ENCODE data around the gene CHRM3. TPM values are rescaled to one million over a fixed set of nuclear protein-coding genes. Genes with fewer than 3 reads are reported as not detected.

Gene CHRM3
- total and polyA plus RNA-seq, 2 donors from 2014 or later: 1.4 to 2.9 TPM

- Histone ChIP-seq H3K27ac (ENCODE audit: low read depth in 2 of 2, low read length in 2 of 2) (no peak overlapping the region), H3K27me3 (ENCODE audit: control insufficient read depth, insufficient read depth, low read length) (peaks cover 15% of the 10 kb centered on the region), H3K9me3 (ENCODE audit: control insufficient read depth in 2 of 3, insufficient read depth in 1 of 3, low read length in 3 of 3) (no peaks in the 10 kb centered on the region), H3K4me1 (ENCODE audit: control insufficient read depth in 2 of 3, insufficient read depth in 2 of 3, low read depth in 1 of 3, low read length in 3 of 3) (peaks cover 0 to 3% (median 0%) of the 10 kb centered on the region in 3 donors), H3K9ac (ENCODE audit: low read length in 3 of 3) (no peak overlapping the region), H3K4me3 (ENCODE audit: low read length in 3 of 3) (peak overlapping the region; percentile 14 to 57 (median 50)), H3K36me3 (ENCODE audit: control insufficient read depth in 2 of 3, insufficient read depth in 3 of 3, low read length in 3 of 3) (no peaks in the 10 kb centered on the region)
- no peak for TF ChIP-seq CTCF (IDR thresholded peaks at IDR 0.05; ENCODE audit: borderline replicate concordance, extremely low read depth, insufficient read depth)
- intact Hi-C loops (cut with DNase I): no loop called here
- FAIRE-seq (no peak), DNase-seq (no peak)
Observed at GRCh38 chr1:239388578-239388977, 2.2 kb downstream of the CHRM3 start.

DNA sequence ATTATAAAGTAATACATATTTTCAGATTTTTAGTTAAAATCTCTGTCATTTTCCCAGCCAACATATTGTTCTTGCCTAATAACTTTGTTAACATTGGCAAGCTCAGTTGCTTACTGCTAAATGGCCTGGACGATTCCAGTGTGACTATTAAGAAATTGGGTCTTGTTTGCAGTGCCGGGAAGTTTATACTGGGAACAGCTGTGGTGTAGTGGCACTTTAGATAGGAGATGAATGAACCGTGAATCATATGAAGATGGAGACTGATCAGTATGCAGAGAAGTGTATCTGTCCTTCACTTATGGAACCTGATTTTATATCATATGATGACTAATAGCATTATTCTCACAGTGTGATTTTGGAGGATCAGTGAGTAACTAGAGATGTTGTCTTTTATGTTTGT lies 3.3 kb downstream of the CHRM3 start:
- no peak overlapping the region for H3K9ac ChIP-seq (ENCODE audit: low read length in 3 of 3)
- DNase-seq: no peak
- peaks cover 0 to 3% (median 0%) of the 10 kb centered on the region in 3 donors for H3K4me1 ChIP-seq (ENCODE audit: control insufficient read depth in 2 of 3, insufficient read depth in 2 of 3, low read depth in 1 of 3, low read length in 3 of 3)
- H3K9me3 ChIP-seq (ENCODE audit: control insufficient read depth in 2 of 3, insufficient read depth in 1 of 3, low read length in 3 of 3): no peaks in the 10 kb centered on the region
- H3K27ac ChIP-seq (ENCODE audit: low read depth in 2 of 2, low read length in 2 of 2): no peak overlapping the region
- H3K36me3 ChIP-seq (ENCODE audit: control insufficient read depth in 2 of 3, insufficient read depth in 3 of 3, low read length in 3 of 3): no peaks in the 10 kb centered on the region
- intact Hi-C loops (cut with DNase I): no loop called here
- H3K4me3 ChIP-seq (ENCODE audit: low read length in 3 of 3): no peak overlapping the region
- no peak for FAIRE-seq
- H3K27me3 ChIP-seq (ENCODE audit: control insufficient read depth, insufficient read depth, low read length): peaks cover 14% of the 10 kb centered on the region
- no peak for TF ChIP-seq CTCF (IDR thresholded peaks at IDR 0.05; ENCODE audit: borderline replicate concordance, extremely low read depth, insufficient read depth)

- DNase-seq: peak in 1 of 5 donors; percentile 19
- no peak for FAIRE-seq
- intact Hi-C loops (cut with DNase I): no loop called here
- Histone ChIP-seq H3K27ac (ENCODE audit: low read depth in 2 of 2, low read length in 2 of 2) (no peak overlapping the region), H3K4me3 (ENCODE audit: low read length in 3 of 3) (no peak overlapping the region), H3K27me3 (ENCODE audit: control insufficient read depth, insufficient read depth, low read length) (peaks cover 8% of the 10 kb centered on the region), H3K9me3 (ENCODE audit: control insufficient read depth in 2 of 3, insufficient read depth in 1 of 3, low read length in 3 of 3) (no peaks in the 10 kb centered on the region), H3K36me3 (ENCODE audit: control insufficient read depth in 2 of 3, insufficient read depth in 3 of 3, low read length in 3 of 3) (no peaks in the 10 kb centered on the region), H3K9ac (ENCODE audit: low read length in 3 of 3) (no peak overlapping the region), H3K4me1 (ENCODE audit: control insufficient read depth in 2 of 3, insufficient read depth in 2 of 3, low read depth in 1 of 3, low read length in 3 of 3) (peaks cover 0 to under 1% (median 0%) of the 10 kb centered on the region in 3 donors)
- TF ChIP-seq CTCF (IDR thresholded peaks at IDR 0.05; ENCODE audit: borderline replicate concordance, extremely low read depth, insufficient read depth): no peak
Observed at GRCh38 chr1:239392271-239392670, 5.9 kb downstream of the CHRM3 start.

- Histone ChIP-seq H3K27ac (ENCODE audit: low read depth in 2 of 2, low read length in 2 of 2) (no peak overlapping the region), H3K36me3 (ENCODE audit: control insufficient read depth in 2 of 3, insufficient read depth in 3 of 3, low read length in 3 of 3) (no peaks in the 10 kb centered on the region), H3K27me3 (ENCODE audit: control insufficient read depth, insufficient read depth, low read length) (no peaks in the 10 kb centered on the region), H3K9me3 (ENCODE audit: control insufficient read depth in 2 of 3, insufficient read depth in 1 of 3, low read length in 3 of 3) (no peaks in the 10 kb centered on the region), H3K4me1 (ENCODE audit: control insufficient read depth in 2 of 3, insufficient read depth in 2 of 3, low read depth in 1 of 3, low read length in 3 of 3) (no peaks in the 10 kb centered on the region), H3K9ac (ENCODE audit: low read length in 3 of 3) (no peak overlapping the region), H3K4me3 (ENCODE audit: low read length in 3 of 3) (no peak overlapping the region)
- FAIRE-seq: no peak
- intact Hi-C loops (cut with DNase I): no loop called here
- DNase-seq: no peak
- TF ChIP-seq CTCF (IDR thresholded peaks at IDR 0.05; ENCODE audit: borderline replicate concordance, extremely low read depth, insufficient read depth): no peak
Observed at GRCh38 chr1:239394107-239394506, 7.7 kb downstream of the CHRM3 start.

Data from kidney (tissue), 14 donors.